HCT116 (cell line): ENCODE results near the gene NLGN2. TPM values are rescaled to one million over a fixed set of nuclear protein-coding genes. Genes with fewer than 3 reads are reported as not detected.
A peak's percentile ranks its signal among the peaks of the same experiment; 100 is the strongest.

Experiments
- ATAC-seq: fragments of 200-7000 bp; cut with Tn5 transposase; 2 replicates; pipeline ENCODE4 v1.9.1; 2020; ENCODE audit warnings: mild to moderate bottlenecking, moderate library complexity
- BruUV-seq: library from RNA; stranded (reverse); fragments of 400-500 nt; replicated peaks from 2 replicates; lab custom pipeline; 2021; lab: Mats Ljungman, UMichigan
- CTCF ChIA-PET: fragments of 300-600 bp; sonication (Branson Sonifier 250); formaldehyde crosslinking; loops from one replicate; lab custom pipeline; 2021; ENCODE audit warnings: antibody characterized with exemption; lab: Charles Lee
- POLR2A ChIA-PET: fragments of 300-600, 350-600 bp; sonication (Branson Sonifier 250); formaldehyde crosslinking; loops from one replicate; lab custom pipeline; 2021; ENCODE audit warnings: antibody characterized with exemption; lab: Charles Lee
- RAD21 ChIA-PET, 2 experiments: fragments of 300-600 bp; sonication (Branson Sonifier 250); formaldehyde crosslinking; loops; one replicate each; lab custom pipeline; 2023; ENCODE audit warnings: low total read pairs in 2 of 2; ENCODE audit not compliant: uncharacterized antibody in 2 of 2, unreplicated experiment in 2 of 2, low non-redundant PET in 1 of 2; lab: Charles Lee
- DNase-seq: peaks from one replicate; pipeline ENCODE4 v3.0.0-alpha.2; 2010; ENCODE audit warnings: low read depth, low spot score
- H2AFZ ChIP-seq: fragments of 200-600 bp; shearing (Covaris generic), sonication (generic); 2 replicates; pipeline ENCODE4 v1.6.1; 2017; ENCODE audit warnings: low read depth, mixed run types, mixed read lengths, antibody characterized with exemption, low read length; ENCODE audit not compliant: poor library complexity, severe bottlenecking
- H3K27ac ChIP-seq: 2 replicates; pipeline ENCODE4 v1.5.1; 2012; ENCODE audit warnings: low read depth, low read length
- H3K27me3 ChIP-seq: fragments of 200-600 bp; sonication (generic); 2 replicates; pipeline ENCODE4 v1.6.1; 2016; ENCODE audit warnings: mixed run types, low read length, mixed read lengths; ENCODE audit not compliant: insufficient read depth
- H3K36me3 ChIP-seq, 2 experiments: fragments of 200-500 bp in 1 of 2; fragments of 200-600 bp in 1 of 2; sonication (Bioruptor generic) in 1 of 2; sonication (generic) in 1 of 2; 2 replicates each; pipeline versions ENCODE4 v1.5.1 to v1.6.1; 2014 to 2016; ENCODE audit warnings: low read length in 2 of 2, inconsistent platforms in 1 of 2, mixed read lengths in 1 of 2, mixed run types in 1 of 2; ENCODE audit not compliant: insufficient read depth in 2 of 2, control insufficient read depth in 1 of 2
- H3K4me1 ChIP-seq, 2 experiments: fragments of 200-600 bp in 1 of 2; sonication (generic) in 1 of 2; 2 replicates each; pipeline versions ENCODE4 v1.5.1 to v1.6.1; 2012 to 2017; ENCODE audit warnings: low read length in 2 of 2, inconsistent platforms in 1 of 2, mild to moderate bottlenecking in 1 of 2, mixed read lengths in 1 of 2, mixed run types in 1 of 2, moderate library complexity in 1 of 2; ENCODE audit not compliant: insufficient read depth in 2 of 2, control insufficient read depth in 1 of 2
- H3K4me2 ChIP-seq: fragments of 200-600 bp; sonication (generic); 2 replicates; pipeline ENCODE4 v1.6.1; 2017; ENCODE audit warnings: mixed run types, low read length, mixed read lengths
- H3K4me3 ChIP-seq, 2 experiments: fragments of 200-600 bp in 1 of 2; sonication (generic) in 1 of 2; replicated peaks in 1 of 2; 2 replicates each; pipeline ENCODE4 v1.5.1; 2011 to 2016; ENCODE audit warnings: low read length in 2 of 2, control low read depth in 1 of 2, low read depth in 1 of 2, mild to moderate bottlenecking in 1 of 2, mixed read lengths in 1 of 2, mixed run types in 1 of 2
- H3K79me2 ChIP-seq: fragments of 200-600 bp; sonication (generic); 2 replicates; pipeline ENCODE4 v1.6.1; 2017; ENCODE audit warnings: mild to moderate bottlenecking, mixed run types, low read length, moderate library complexity, mixed read lengths; ENCODE audit not compliant: insufficient read depth
- H3K9ac ChIP-seq: fragments of 200-600 bp; sonication (generic); 2 replicates; pipeline ENCODE4 v1.6.1; 2016; ENCODE audit warnings: low read length, mixed read lengths
- H3K9me2 ChIP-seq: fragments of 200-600 bp; sonication (generic), shearing (Covaris generic); 2 replicates; pipeline ENCODE4 v1.6.1; 2017; ENCODE audit warnings: mixed run types, mild to moderate bottlenecking, moderate library complexity; ENCODE audit not compliant: insufficient read depth
- H3K9me3 ChIP-seq, 2 experiments: fragments of 200-500 bp in 1 of 2; fragments of 200-600 bp in 1 of 2; sonication (Bioruptor generic) in 1 of 2; sonication (generic) in 1 of 2; 2 replicates each; pipeline ENCODE4 v1.6.1; 2014 to 2017; ENCODE audit warnings: low read length in 2 of 2, mixed read lengths in 2 of 2, inconsistent platforms in 1 of 2, low read depth in 1 of 2, mild to moderate bottlenecking in 1 of 2, mixed run types in 1 of 2, moderate library complexity in 1 of 2; ENCODE audit not compliant: control insufficient read depth in 1 of 2, insufficient read depth in 1 of 2
- H4K20me1 ChIP-seq: fragments of 200-600 bp; sonication (generic), shearing (Covaris generic); 2 replicates; pipeline ENCODE4 v1.6.1; 2017; ENCODE audit warnings: mixed run types, mild to moderate bottlenecking, moderate library complexity; ENCODE audit not compliant: insufficient read depth
- EZH2 ChIP-seq: fragments of 200-600 bp; sonication (generic); IDR thresholded peaks from 2 replicates; pipeline ENCODE4 v1.6.1; 2017; ENCODE audit warnings: antibody characterized with exemption, mixed run types
- POLR2AphosphoS5 ChIP-seq: IDR thresholded peaks from 2 replicates; pipeline ENCODE4 v1.6.1; 2011; ENCODE audit warnings: mild to moderate bottlenecking, low read depth, low read length, moderate library complexity
- SIN3A ChIP-seq: IDR thresholded peaks from 2 replicates; pipeline ENCODE4 v1.6.1; 2012; ENCODE audit warnings: low read depth
- SP1 ChIP-seq: IDR thresholded peaks from 2 replicates; pipeline ENCODE4 v1.6.1; 2012; ENCODE audit warnings: low read depth
- YY1 ChIP-seq: IDR thresholded peaks from 2 replicates; pipeline ENCODE4 v1.6.1; 2011; ENCODE audit warnings: low read length, low read depth, moderate library complexity, mild to moderate bottlenecking; ENCODE audit not compliant: insufficient replicate concordance; ENCODE audit errors: extremely low read depth
- intact Hi-C: fragments of 100-400 bp; cut with micrococcal nuclease; formaldehyde crosslinking; loops from 2 replicates; pipeline ENCODE4 v1.10.0; 2022
- total RNA-seq: library from RNA; stranded (reverse); gene quantifications from one replicate; pipeline ENCODE4 v1.2.1, GENCODE V29; 2021; ENCODE audit not compliant: unreplicated experiment
- TF ChIP-seq, protein P1 (sequence below): IDR thresholded peaks from 2 replicates; pipeline ENCODE4 v1.6.1; 2012
- TF ChIP-seq, protein P2 (sequence below), 3 experiments: fragments of 200-600 bp in 1 of 3; sonication (generic) in 1 of 3; IDR thresholded peaks in 2 of 3; conservative IDR thresholded peaks in 1 of 3; 2 replicates each; pipeline ENCODE4 v1.5.1; 2012 to 2017; ENCODE audit warnings: low read depth in 2 of 3, low read length in 2 of 3, antibody characterized with exemption in 1 of 3, borderline replicate concordance in 1 of 3, control low read depth in 1 of 3, mild to moderate bottlenecking in 1 of 3, mixed read lengths in 1 of 3, mixed run types in 1 of 3, moderate library complexity in 1 of 3; ENCODE audit not compliant: insufficient read depth in 1 of 3

Gene NLGN2
- total RNA-seq, 1 experiment from 2014 or later, result 60.5 TPM

- DNase-seq (no peak), ATAC-seq (no peak)
- Histone ChIP-seq H3K36me3 (no peaks in the 10 kb centered on the region; a peak in 1 of 4 replicates), H3K27ac (no peak overlapping the region), H3K27me3 (no peaks in the 10 kb centered on the region), H3K4me1 (peaks cover 0 to 14% of the 10 kb centered on the region in 2 experiments; a peak in 2 of 4 replicates), H2AFZ (no peak overlapping the region), H3K9ac (no peak overlapping the region), H3K79me2 (no peaks in the 10 kb centered on the region), H3K9me2 (no peaks in the 10 kb centered on the region), H3K9me3 (no peaks in the 10 kb centered on the region; a peak in 1 of 4 replicates), H3K4me2 (no peak overlapping the region), H3K4me3 (no peak overlapping the region), H4K20me1 (no peaks in the 10 kb centered on the region)
- intact Hi-C loops, result no loop called here
- no TSS peak for BruUV-seq
- POLR2A ChIA-PET, result no interaction called here
- CTCF ChIA-PET, result no interaction called here
- TF ChIP-seq SP1 (no peak), SIN3A (0 out of 2 replicates have a peak, but pooled peaks have one; percentile 12), YY1 (peak; percentile 25), EZH2 (no peak)
- TF ChIP-seq, protein P1, sequence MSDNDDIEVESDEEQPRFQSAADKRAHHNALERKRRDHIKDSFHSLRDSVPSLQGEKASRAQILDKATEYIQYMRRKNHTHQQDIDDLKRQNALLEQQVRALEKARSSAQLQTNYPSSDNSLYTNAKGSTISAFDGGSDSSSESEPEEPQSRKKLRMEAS, result no peak
- RAD21 ChIA-PET, result no interaction called here
Observed at GRCh38 chr17:7459961-7460545, 52.4 kb downstream of the NLGN2 start.

DNA sequence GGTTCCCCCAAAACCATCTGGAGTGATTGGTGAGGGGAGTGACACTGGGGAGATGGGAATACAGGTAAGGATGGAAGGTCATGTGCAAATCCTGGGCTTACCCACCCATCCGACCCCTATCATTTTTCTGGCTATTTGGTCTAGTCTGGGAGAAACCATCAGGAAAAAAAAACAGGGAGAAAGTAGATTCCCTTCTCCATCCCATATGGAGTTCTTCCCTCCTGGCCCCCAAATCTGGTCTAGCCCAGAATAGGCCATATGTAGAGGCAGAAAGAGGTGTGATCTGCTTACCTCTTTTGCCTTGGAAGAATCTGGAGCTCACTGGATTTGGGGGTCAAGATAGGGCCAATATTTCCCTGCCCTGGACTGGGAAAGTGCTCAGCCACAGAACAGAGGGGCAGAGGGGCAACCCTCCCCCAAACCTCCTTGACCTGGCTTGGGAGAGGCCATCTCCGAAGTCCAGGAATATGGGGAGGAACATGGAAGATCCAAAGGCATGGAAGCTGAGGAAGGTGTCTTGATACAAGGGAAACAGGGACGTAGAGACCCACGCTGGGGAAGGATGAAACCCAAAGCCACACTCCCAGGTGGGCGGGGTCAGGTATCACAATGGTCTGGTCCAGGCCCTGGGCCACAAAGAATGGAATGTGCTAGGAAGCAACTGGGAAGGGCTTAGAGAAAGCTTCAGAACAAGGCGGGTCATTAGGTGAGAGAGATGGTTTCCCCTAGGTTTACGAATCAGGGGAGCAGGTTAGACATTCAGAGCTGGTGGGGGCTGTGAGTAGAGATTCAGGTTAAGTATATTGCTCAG, 53.4 kb downstream of the NLGN2 start:
- ATAC-seq (no peak), DNase-seq (no peak)
- Histone ChIP-seq H3K9ac (no peak overlapping the region), H3K4me1 (peaks cover 0 to 5% of the 10 kb centered on the region in 2 experiments; a peak in 1 of 4 replicates), H3K4me3 (no peak overlapping the region), H3K36me3 (no peaks in the 10 kb centered on the region; a peak in 2 of 4 replicates), H2AFZ (no peak overlapping the region), H3K9me2 (no peaks in the 10 kb centered on the region), H4K20me1 (no peaks in the 10 kb centered on the region), H3K79me2 (no peaks in the 10 kb centered on the region), H3K27ac (no peak overlapping the region), H3K4me2 (no peak overlapping the region)
- POLR2A ChIA-PET, result no interaction called here
- RAD21 ChIA-PET, result no interaction called here
- intact Hi-C loops, result no loop called here
- BruUV-seq, result no TSS peak
- CTCF ChIA-PET, result no interaction called here
- TF ChIP-seq POLR2AphosphoS5, result 0 out of 2 replicates have a peak, but pooled peaks have one; percentile 4
- TF ChIP-seq, protein P2, sequence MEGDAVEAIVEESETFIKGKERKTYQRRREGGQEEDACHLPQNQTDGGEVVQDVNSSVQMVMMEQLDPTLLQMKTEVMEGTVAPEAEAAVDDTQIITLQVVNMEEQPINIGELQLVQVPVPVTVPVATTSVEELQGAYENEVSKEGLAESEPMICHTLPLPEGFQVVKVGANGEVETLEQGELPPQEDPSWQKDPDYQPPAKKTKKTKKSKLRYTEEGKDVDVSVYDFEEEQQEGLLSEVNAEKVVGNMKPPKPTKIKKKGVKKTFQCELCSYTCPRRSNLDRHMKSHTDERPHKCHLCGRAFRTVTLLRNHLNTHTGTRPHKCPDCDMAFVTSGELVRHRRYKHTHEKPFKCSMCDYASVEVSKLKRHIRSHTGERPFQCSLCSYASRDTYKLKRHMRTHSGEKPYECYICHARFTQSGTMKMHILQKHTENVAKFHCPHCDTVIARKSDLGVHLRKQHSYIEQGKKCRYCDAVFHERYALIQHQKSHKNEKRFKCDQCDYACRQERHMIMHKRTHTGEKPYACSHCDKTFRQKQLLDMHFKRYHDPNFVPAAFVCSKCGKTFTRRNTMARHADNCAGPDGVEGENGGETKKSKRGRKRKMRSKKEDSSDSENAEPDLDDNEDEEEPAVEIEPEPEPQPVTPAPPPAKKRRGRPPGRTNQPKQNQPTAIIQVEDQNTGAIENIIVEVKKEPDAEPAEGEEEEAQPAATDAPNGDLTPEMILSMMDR (IDR thresholded peaks at IDR 0.05 in 2 of 3, conservative IDR thresholded peaks at IDR 0.05 in 1 of 3; ENCODE audit: borderline replicate concordance in 1 of 3, insufficient read depth in 1 of 3, low read depth in 2 of 3, low read length in 2 of 3), result no peak
- TF ChIP-seq, all 23 proteins: peak for 1
- Histone ChIP-seq H3K27me3 (no peaks in the 10 kb centered on the region), H3K9me3 (no peaks in the 10 kb centered on the region; a peak in 1 of 4 replicates)
